SK-N-MC (cell line): ENCODE data around the gene TACC2.

Experiments
- EZH2 ChIP-seq: fragments of 200-600 bp; sonication (generic); IDR thresholded peaks from one replicate; pipeline ENCODE4 v1.6.1; 2017; ENCODE audit warnings: antibody characterized with exemption
- FOXP2 ChIP-seq: optimal IDR thresholded peaks from 2 replicates; pipeline ENCODE3; 2011; ENCODE audit warnings: mild to moderate bottlenecking, moderate library complexity; ENCODE audit not compliant: insufficient read depth; ENCODE audit errors: extremely low read length, control extremely low read depth
- POLR2AphosphoS5 ChIP-seq: IDR thresholded peaks from 2 replicates; pipeline ENCODE4 v1.6.1; 2012; ENCODE audit warnings: mild to moderate bottlenecking, low read depth, low read length, borderline replicate concordance

DNA sequence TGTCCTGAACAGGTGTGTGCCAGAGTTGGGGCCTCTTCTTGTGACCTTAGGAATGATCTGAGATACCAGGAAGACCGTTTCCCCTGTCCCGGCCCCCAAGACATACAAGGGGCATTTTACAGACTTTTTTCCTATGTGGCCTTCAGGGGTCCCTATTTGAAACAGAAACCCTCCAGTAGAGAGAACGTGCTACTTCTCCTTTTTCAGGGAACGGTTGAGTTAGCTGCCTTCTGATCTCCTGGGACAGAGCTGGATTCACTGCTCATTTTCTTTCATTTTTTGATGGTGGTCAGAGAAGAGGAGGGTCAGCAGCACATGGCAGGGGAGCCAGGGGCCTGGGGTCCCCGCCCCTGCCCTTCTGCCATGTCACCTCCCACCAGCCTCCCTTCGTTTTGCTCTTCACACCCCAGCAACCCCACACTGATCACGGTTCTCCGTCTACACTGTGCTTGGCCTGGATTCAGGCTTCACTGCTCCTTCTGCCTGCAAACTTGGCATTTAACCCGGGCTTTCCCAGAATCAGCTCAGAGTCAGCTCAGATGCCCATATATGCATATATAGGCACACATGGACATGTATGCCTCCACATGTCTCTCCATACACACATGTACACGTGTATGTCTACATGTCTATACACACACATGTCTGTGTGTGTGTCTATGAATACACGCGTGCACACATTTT, 144.1 kb downstream of the TACC2 start:
- TF ChIP-seq POLR2AphosphoS5, result no peak
- TF ChIP-seq EZH2, result no peak
- no peak for TF ChIP-seq FOXP2
